Left ventricle myocardium inferior (tissue), 1 donor: ENCODE results near the gene ADGRG4. TPM values are rescaled to one million over a fixed set of nuclear protein-coding genes. Genes with fewer than 3 reads are reported as not detected.
"Not testable (repeated sequence)": the region's sequence is repeated elsewhere in the genome, so short reads cannot be mapped to it uniquely, and the experiment has no call there.

ENCODE experiments used
- DNase-seq: peaks from one replicate; pipeline ENCODE4 v3.0.0-alpha.2; 2020
- H3K27ac ChIP-seq: fragments of 200-600 bp; replicated peaks from 2 replicates; pipeline ENCODE4 v1.8.0; 2021
- H3K27me3 ChIP-seq: fragments of 200-600 bp; 2 replicates; pipeline ENCODE4 v1.8.0; 2021; ENCODE audit warnings: low read depth
- H3K36me3 ChIP-seq: fragments of 200-600 bp; 2 replicates; pipeline ENCODE4 v1.8.0; 2021
- H3K4me1 ChIP-seq: fragments of 200-600 bp; 2 replicates; pipeline ENCODE4 v1.8.0; 2021
- H3K4me3 ChIP-seq: fragments of 200-600 bp; 2 replicates; pipeline ENCODE4 v1.8.0; 2021; ENCODE audit warnings: mild to moderate bottlenecking, moderate library complexity
- H3K9me3 ChIP-seq: fragments of 200-600 bp; replicated peaks from 2 replicates; pipeline ENCODE4 v1.8.0; 2021
- intact Hi-C: fragments of 100-400 bp; cut with micrococcal nuclease; formaldehyde crosslinking; loops from one replicate; pipeline ENCODE4 v1.11.0; 2022
- total RNA-seq: library from RNA; stranded (reverse); fragmentation: NEBNext Ultra II Directional; extraction: Animal tissue kit (Norgen Biotek cat#: 25700); gene quantifications from one replicate; pipeline ENCODE4 v1.2.1, GENCODE V29; 2021
- TF ChIP-seq, protein P1 (sequence below): fragments of 200-600 bp; IDR thresholded peaks from 2 replicates; pipeline ENCODE4 v1.8.0; 2021; ENCODE audit warnings: antibody characterized with exemption, mild to moderate bottlenecking, borderline replicate concordance
- donor health status: DM: no; HTN: yes; CAD: no; lungs with severe emphysema.

Gene ADGRG4
- total RNA-seq, 1 donor from 2014 or later = not detected

DNA sequence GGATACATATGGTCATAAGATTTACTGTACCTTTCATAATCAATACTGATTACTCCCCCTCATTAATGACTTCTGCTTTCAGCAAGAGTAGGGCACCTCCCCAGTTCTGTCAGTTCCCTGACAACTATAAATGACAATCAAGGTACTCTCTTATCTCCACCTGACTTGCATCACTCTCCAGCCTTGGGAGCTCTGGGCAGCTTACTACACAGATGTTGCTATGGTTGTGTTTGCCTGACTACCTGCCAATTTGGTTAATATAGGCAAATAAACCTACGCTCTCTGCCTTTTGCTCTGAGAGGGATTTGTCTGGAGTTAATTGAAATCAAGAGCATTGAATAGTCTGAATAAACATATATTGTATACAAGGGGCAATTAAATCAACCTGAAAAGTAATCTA, 26.8 kb upstream of the ADGRG4 start:
- intact Hi-C loops = no loop called here

DNA sequence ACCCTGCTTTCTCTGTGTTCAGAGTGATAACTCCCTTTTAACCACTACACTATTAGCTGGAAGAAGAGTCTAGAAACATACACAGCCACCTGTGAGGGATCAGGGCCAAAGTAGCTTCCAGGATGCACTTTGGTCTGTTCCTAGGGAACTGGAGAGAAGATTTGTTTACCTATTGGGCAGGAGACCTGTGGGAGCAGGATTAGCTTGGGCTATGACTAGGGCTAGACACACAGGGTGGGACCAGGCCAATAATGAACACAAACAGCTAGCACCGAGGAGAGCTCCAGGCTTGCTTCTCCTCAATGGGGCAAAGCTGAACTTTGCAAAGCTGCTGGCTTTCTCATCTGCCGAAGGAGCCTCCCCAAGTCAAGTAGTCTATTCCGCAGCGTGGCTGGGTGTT, 25.2 kb upstream of the ADGRG4 start:
- intact Hi-C loops = no loop called here

More for the DNA sequence above, 26.8 kb upstream of the ADGRG4 start:
- H3K27me3 ChIP-seq = no peaks in the 10 kb centered on the region
- no peaks in the 10 kb centered on the region for H3K36me3 ChIP-seq
- H3K4me3 ChIP-seq = no peak overlapping the region
- DNase-seq = no peak
- peak overlapping the region; percentile 27 for H3K27ac ChIP-seq
- no peaks in the 10 kb centered on the region for H3K9me3 ChIP-seq
- H3K4me1 ChIP-seq = no peaks in the 10 kb centered on the region
- TF ChIP-seq, protein P1, sequence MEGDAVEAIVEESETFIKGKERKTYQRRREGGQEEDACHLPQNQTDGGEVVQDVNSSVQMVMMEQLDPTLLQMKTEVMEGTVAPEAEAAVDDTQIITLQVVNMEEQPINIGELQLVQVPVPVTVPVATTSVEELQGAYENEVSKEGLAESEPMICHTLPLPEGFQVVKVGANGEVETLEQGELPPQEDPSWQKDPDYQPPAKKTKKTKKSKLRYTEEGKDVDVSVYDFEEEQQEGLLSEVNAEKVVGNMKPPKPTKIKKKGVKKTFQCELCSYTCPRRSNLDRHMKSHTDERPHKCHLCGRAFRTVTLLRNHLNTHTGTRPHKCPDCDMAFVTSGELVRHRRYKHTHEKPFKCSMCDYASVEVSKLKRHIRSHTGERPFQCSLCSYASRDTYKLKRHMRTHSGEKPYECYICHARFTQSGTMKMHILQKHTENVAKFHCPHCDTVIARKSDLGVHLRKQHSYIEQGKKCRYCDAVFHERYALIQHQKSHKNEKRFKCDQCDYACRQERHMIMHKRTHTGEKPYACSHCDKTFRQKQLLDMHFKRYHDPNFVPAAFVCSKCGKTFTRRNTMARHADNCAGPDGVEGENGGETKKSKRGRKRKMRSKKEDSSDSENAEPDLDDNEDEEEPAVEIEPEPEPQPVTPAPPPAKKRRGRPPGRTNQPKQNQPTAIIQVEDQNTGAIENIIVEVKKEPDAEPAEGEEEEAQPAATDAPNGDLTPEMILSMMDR = no peak

DNA sequence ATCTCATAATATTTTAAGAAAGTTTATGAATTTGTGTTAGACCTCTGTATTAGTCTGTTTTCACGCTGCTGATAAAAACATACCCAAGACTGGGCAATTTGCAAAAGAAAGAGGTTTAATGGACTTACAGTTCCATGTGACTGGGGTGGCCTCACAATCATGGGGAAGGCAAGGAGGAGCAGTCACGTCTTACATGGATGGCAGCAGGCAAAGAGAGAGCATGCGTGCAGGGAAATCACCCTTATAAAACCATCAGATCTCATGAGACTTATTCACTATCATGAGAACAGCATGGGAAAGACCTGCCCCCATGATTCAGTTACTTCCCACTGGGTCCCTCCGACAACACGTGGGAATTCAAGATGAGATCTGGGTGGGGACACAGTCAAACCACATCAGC, 14.4 kb upstream of the ADGRG4 start:
- DNase-seq, intact Hi-C loops: not testable (repeated sequence)

More for the DNA sequence above, 25.2 kb upstream of the ADGRG4 start:
- Histone ChIP-seq H3K27me3 (no peaks in the 10 kb centered on the region), H3K36me3 (no peaks in the 10 kb centered on the region), H3K4me1 (no peaks in the 10 kb centered on the region), H3K9me3 (no peaks in the 10 kb centered on the region), H3K27ac (no peak overlapping the region), H3K4me3 (no peak overlapping the region)
- TF ChIP-seq, protein P1 = no peak
- DNase-seq = no peak

DNA sequence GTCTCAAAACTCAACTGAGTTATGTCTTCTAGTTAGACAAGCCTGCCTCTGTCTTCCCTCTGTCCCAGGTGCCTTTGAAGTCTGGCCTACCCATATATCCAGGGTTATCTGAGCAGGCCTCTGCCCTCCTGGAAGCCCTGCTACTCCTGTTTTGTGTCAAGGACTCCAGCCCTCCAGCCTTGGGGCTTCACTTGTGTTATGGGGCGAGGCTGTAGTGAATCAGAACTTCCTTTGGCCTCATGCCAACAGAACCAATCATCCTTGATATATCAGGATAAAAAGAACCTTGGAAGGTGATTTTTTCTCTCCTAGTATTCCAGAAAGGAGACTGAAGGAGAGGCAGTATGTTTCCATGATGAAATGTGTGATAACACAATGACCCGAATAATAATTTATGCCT, 8.9 kb upstream of the ADGRG4 start:
- H3K27me3 ChIP-seq = no peaks in the 10 kb centered on the region
- H3K27ac ChIP-seq = no peak overlapping the region
- no peaks in the 10 kb centered on the region for H3K9me3 ChIP-seq
- TF ChIP-seq, protein P1 = no peak
- no peaks in the 10 kb centered on the region for H3K36me3 ChIP-seq
- no peak for DNase-seq
- intact Hi-C loops = no loop called here
- no peak overlapping the region for H3K4me3 ChIP-seq
- H3K4me1 ChIP-seq = no peaks in the 10 kb centered on the region

More for the DNA sequence above, 14.4 kb upstream of the ADGRG4 start:
- H3K27me3 ChIP-seq, H3K4me3 ChIP-seq, H3K36me3 ChIP-seq, H3K9me3 ChIP-seq, H3K4me1 ChIP-seq, H3K27ac ChIP-seq: not testable (repeated sequence)

DNA sequence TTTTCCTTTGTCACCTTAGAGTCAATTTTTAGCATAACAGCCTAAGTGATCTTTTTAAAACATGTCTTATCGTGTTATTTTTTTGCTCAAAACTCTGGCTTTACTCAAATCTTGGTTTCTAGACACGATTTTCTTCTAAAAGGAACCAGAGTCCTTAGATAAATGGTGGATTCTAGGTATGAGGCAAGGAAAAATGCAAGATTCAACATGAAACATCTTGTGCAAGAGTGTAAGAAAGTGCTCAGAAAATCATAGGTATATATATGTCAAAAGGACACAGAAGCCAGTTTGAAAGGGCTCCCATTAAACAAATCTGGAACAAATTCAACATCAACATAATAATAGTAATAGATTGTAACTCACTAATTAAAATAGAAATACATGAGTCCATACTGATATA, 8.1 kb upstream of the ADGRG4 start:
- Histone ChIP-seq H3K36me3 (no peaks in the 10 kb centered on the region), H3K4me1 (no peaks in the 10 kb centered on the region), H3K9me3 (no peaks in the 10 kb centered on the region), H3K4me3 (no peak overlapping the region), H3K27ac (no peak overlapping the region), H3K27me3 (no peaks in the 10 kb centered on the region)
- intact Hi-C loops = no loop called here
- TF ChIP-seq, protein P1 = no peak
- no peak for DNase-seq

DNA sequence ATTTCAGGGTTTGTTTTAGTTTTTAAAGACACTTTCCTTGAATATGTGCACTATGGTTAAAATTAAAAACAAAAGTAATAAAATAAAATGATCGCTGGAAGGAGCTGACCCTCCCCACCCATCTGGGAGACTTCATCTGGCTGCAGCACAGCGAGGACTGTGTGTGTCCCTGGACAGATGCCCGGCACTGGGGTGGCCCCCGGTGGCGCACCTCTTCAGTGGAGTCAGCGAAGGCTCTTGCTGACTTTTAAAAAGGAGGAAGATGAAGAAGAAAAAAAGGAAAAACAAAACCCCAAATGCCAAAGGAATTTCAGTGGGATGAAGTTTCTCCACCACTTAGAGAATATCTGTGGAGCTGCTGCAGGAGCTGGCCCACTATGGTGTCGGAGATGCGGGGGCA, 5.4 kb upstream of the ADGRG4 start:
- TF ChIP-seq, protein P1 = no peak
- H3K4me3 ChIP-seq = no peak overlapping the region

More for the DNA sequence above, 5.4 kb upstream of the ADGRG4 start:
- H3K4me1 ChIP-seq = no peaks in the 10 kb centered on the region
- no peak overlapping the region for H3K27ac ChIP-seq
- intact Hi-C loops = no loop called here
- no peaks in the 10 kb centered on the region for H3K27me3 ChIP-seq
- H3K9me3 ChIP-seq = no peaks in the 10 kb centered on the region
- H3K36me3 ChIP-seq = no peaks in the 10 kb centered on the region
- DNase-seq = no peak
